HCT116 (cell line): ENCODE data around the gene PIKFYVE.

Source experiments
- CBX3 ChIP-seq: IDR thresholded peaks from 2 replicates; pipeline ENCODE4 v1.6.1; 2012; ENCODE audit warnings: low read depth
- CEBPB ChIP-seq: IDR thresholded peaks from 2 replicates; pipeline ENCODE4 v1.6.1; 2012; ENCODE audit warnings: low read depth
- EGR1 ChIP-seq: IDR thresholded peaks from 2 replicates; pipeline ENCODE4 v1.6.1; 2012; ENCODE audit warnings: low read depth
- ELF1 ChIP-seq: IDR thresholded peaks from 2 replicates; pipeline ENCODE4 v1.6.1; 2012; ENCODE audit warnings: low read depth, borderline replicate concordance
- EZH2 ChIP-seq: fragments of 200-600 bp; sonication (generic); IDR thresholded peaks from 2 replicates; pipeline ENCODE4 v1.6.1; 2017; ENCODE audit warnings: antibody characterized with exemption, mixed run types
- FOSL1 ChIP-seq: IDR thresholded peaks from 2 replicates; pipeline ENCODE4 v1.6.1; 2012; ENCODE audit warnings: low read depth
- MAX ChIP-seq: IDR thresholded peaks from 2 replicates; pipeline ENCODE4 v1.6.1; 2012
- POLR2A ChIP-seq: IDR thresholded peaks from 2 replicates; pipeline ENCODE4 v1.7.0; 2011; ENCODE audit warnings: borderline replicate concordance; ENCODE audit not compliant: insufficient read depth, insufficient read length; ENCODE audit errors: extremely low read depth
- POLR2AphosphoS5 ChIP-seq: IDR thresholded peaks from 2 replicates; pipeline ENCODE4 v1.6.1; 2011; ENCODE audit warnings: mild to moderate bottlenecking, low read depth, low read length, moderate library complexity
- SRF ChIP-seq: IDR thresholded peaks from 2 replicates; pipeline ENCODE4 v1.6.1; 2012; ENCODE audit warnings: low read depth
- YY1 ChIP-seq: IDR thresholded peaks from 2 replicates; pipeline ENCODE4 v1.6.1; 2011; ENCODE audit warnings: low read length, low read depth, moderate library complexity, mild to moderate bottlenecking; ENCODE audit not compliant: insufficient replicate concordance; ENCODE audit errors: extremely low read depth
- ZFX ChIP-seq: fragments of 450-650 bp; IDR thresholded peaks from 2 replicates; pipeline ENCODE4 v1.6.1; 2017
- ZNF274 ChIP-seq: fragments of 200-500 bp; sonication (Bioruptor generic); IDR thresholded peaks from 2 replicates; pipeline ENCODE4 v1.6.1; 2014; ENCODE audit warnings: mild to moderate bottlenecking, low read depth, low read length, inconsistent platforms
- TF ChIP-seq, protein P1 (sequence below), 3 experiments: fragments of 200-600 bp in 1 of 3; sonication (generic) in 1 of 3; IDR thresholded peaks in 2 of 3; conservative IDR thresholded peaks in 1 of 3; 2 replicates each; pipeline ENCODE4 v1.5.1; 2012 to 2017; ENCODE audit warnings: low read depth in 2 of 3, low read length in 2 of 3, antibody characterized with exemption in 1 of 3, borderline replicate concordance in 1 of 3, control low read depth in 1 of 3, mild to moderate bottlenecking in 1 of 3, mixed read lengths in 1 of 3, mixed run types in 1 of 3, moderate library complexity in 1 of 3; ENCODE audit not compliant: insufficient read depth in 1 of 3

DNA sequence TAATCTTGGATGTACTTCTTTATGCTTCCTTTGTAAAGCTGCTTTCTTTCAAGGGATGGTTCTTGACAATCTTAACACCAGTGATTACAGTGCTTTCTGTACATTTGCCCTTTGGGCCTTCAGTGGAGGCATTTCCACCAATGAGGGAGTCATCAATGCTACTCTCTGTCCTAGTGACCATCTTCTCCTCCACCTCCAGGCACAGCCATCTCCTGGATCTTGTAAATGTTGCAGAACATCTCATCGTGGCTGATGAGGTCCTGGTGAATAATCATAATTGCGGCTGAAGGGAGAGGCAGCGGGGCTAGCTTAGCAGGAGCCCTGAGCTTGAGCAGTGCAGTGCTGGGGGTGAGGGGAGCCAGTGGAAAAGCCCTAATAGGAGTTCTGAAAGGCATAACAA, 43.7 kb upstream of the PIKFYVE start:
- TF ChIP-seq FOSL1 (0 out of 2 replicates have a peak, but pooled peaks have one; percentile 21), POLR2AphosphoS5 (no peak), POLR2A (no peak), YY1 (no peak), CEBPB (no peak), MAX (no peak), CBX3 (no peak), ZNF274 (no peak), ZFX (no peak), EZH2 (no peak), ELF1 (no peak), EGR1 (no peak), SRF (no peak)
- TF ChIP-seq, protein P1, sequence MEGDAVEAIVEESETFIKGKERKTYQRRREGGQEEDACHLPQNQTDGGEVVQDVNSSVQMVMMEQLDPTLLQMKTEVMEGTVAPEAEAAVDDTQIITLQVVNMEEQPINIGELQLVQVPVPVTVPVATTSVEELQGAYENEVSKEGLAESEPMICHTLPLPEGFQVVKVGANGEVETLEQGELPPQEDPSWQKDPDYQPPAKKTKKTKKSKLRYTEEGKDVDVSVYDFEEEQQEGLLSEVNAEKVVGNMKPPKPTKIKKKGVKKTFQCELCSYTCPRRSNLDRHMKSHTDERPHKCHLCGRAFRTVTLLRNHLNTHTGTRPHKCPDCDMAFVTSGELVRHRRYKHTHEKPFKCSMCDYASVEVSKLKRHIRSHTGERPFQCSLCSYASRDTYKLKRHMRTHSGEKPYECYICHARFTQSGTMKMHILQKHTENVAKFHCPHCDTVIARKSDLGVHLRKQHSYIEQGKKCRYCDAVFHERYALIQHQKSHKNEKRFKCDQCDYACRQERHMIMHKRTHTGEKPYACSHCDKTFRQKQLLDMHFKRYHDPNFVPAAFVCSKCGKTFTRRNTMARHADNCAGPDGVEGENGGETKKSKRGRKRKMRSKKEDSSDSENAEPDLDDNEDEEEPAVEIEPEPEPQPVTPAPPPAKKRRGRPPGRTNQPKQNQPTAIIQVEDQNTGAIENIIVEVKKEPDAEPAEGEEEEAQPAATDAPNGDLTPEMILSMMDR (IDR thresholded peaks at IDR 0.05 in 2 of 3, conservative IDR thresholded peaks at IDR 0.05 in 1 of 3; ENCODE audit: borderline replicate concordance in 1 of 3, insufficient read depth in 1 of 3, low read depth in 2 of 3, low read length in 2 of 3), result no peak
